HG02763 (cell line): ENCODE results near the gene PAM.
"Not testable (repeated sequence)": the region's sequence is repeated elsewhere in the genome, so short reads cannot be mapped to it uniquely, and the experiment has no call there.

Experiments used
- ATAC-seq: cut with Tn5 transposase; IDR thresholded peaks from one replicate; pipeline ENCODE4 v1.9.1; 2021; ENCODE audit warnings: mild to moderate bottlenecking, moderate library complexity; ENCODE audit not compliant: unreplicated experiment

The PAM gene

GRCh38 chr5:102750151-102750834, 4.8 kb upstream of the PAM start:
- no peak for ATAC-seq

GRCh38 chr5:102751903-102752376, 3.2 kb upstream of the PAM start:
- not testable (repeated sequence) for ATAC-seq

GRCh38 chr5:102753889-102754766, 977 bp upstream of the PAM start:
- ATAC-seq, result no peak

GRCh38 chr5:102755686-102756371, 724 bp downstream of the PAM start:
- peak; percentile 73 for ATAC-seq

GRCh38 chr5:102758576-102758975, 3.5 kb downstream of the PAM start:
- no peak for ATAC-seq

GRCh38 chr5:102759289-102759688, 4.2 kb downstream of the PAM start:
- no peak for ATAC-seq

- ATAC-seq, result no peak
These were observed 4.6 kb downstream of the PAM start for GRCh38 chr5:102759700-102760099.

GRCh38 chr5:102760815-102761214, 5.7 kb downstream of the PAM start:
- ATAC-seq, result no peak

- peak; percentile 74 for ATAC-seq
These were observed 7.0 kb downstream of the PAM start for GRCh38 chr5:102762095-102762534.

- ATAC-seq, result no peak
These were observed 7.6 kb downstream of the PAM start for GRCh38 chr5:102762562-102763227.

GRCh38 chr5:102763734-102764133, 8.6 kb downstream of the PAM start:
- no peak for ATAC-seq

GRCh38 chr5:102764381-102765004, 9.4 kb downstream of the PAM start:
- ATAC-seq, result no peak

- ATAC-seq, result no peak
These were observed 10.2 kb downstream of the PAM start for GRCh38 chr5:102765350-102765749.

- no peak for ATAC-seq
These were observed 11.4 kb downstream of the PAM start for GRCh38 chr5:102766295-102767090.

- no peak for ATAC-seq
These were observed 12.8 kb downstream of the PAM start for GRCh38 chr5:102767862-102768261.

- ATAC-seq, result no peak
These were observed 15.7 kb downstream of the PAM start for GRCh38 chr5:102770803-102771202.

GRCh38 chr5:102771435-102771834, 16.3 kb downstream of the PAM start:
- no peak for ATAC-seq

- ATAC-seq, result no peak
These were observed 17.2 kb downstream of the PAM start for GRCh38 chr5:102772273-102772672.

- no peak for ATAC-seq
These were observed 18.0 kb downstream of the PAM start for GRCh38 chr5:102773133-102773532.

- ATAC-seq, result not testable (repeated sequence)
These were observed 20.7 kb downstream of the PAM start for GRCh38 chr5:102775756-102776155.
